Keratinocyte (primary cell): ENCODE measurements around the gene RHBDD1. TPM values are rescaled to one million over a fixed set of nuclear protein-coding genes. Genes with fewer than 3 reads are reported as not detected.

ENCODE experiments used
- DNase-seq: peaks from one replicate; pipeline ENCODE4 v3.0.0-alpha.2; 2011; ENCODE audit warnings: low read depth, missing footprints, low spot score
- FAIRE-seq: peaks from 2 replicates; lab custom pipeline; 2011; peaks lifted over from hg19 to GRCh38; lab: Jason Lieb, UNC
- H2AFZ ChIP-seq: 2 replicates; pipeline ENCODE4 v1.6.0; 2012; ENCODE audit warnings: low read length, control low read depth, inconsistent platforms; ENCODE audit not compliant: control insufficient read depth
- H3K27ac ChIP-seq: 2 replicates; pipeline ENCODE4 v1.5.1; 2011; ENCODE audit warnings: low read length; ENCODE audit not compliant: control insufficient read depth, insufficient read depth
- H3K27me3 ChIP-seq: 3 replicates; pipeline ENCODE4 v1.6.0; 2011; ENCODE audit warnings: low read length; ENCODE audit not compliant: control insufficient read depth, insufficient read depth; ENCODE audit errors: extremely low read depth
- H3K36me3 ChIP-seq, 2 experiments: 2 replicates in 1 of 2; 3 replicates in 1 of 2; pipeline ENCODE4 v1.5.1; 2011; ENCODE audit warnings: low read length in 2 of 2, mild to moderate bottlenecking in 1 of 2; ENCODE audit not compliant: control insufficient read depth in 2 of 2, insufficient read depth in 2 of 2; ENCODE audit errors: extremely low read depth in 1 of 2
- H3K4me1 ChIP-seq: 3 replicates; pipeline ENCODE4 v1.5.1; 2011; ENCODE audit warnings: low read length; ENCODE audit not compliant: control insufficient read depth, insufficient read depth; ENCODE audit errors: extremely low read depth
- H3K4me2 ChIP-seq: 3 replicates; pipeline ENCODE4 v1.6.0; 2011; ENCODE audit warnings: low read depth, low read length; ENCODE audit not compliant: control insufficient read depth, insufficient read depth; ENCODE audit errors: extremely low read depth
- H3K4me3 ChIP-seq, 3 experiments: fragments of 200-600 bp in 1 of 3; sonication (generic) in 1 of 3; 2 replicates in 2 of 3; 3 replicates in 1 of 3; pipeline ENCODE4 v1.5.1; 2011 to 2016; ENCODE audit warnings: low read length in 3 of 3, mild to moderate bottlenecking in 3 of 3, control low read depth in 2 of 3, inconsistent platforms in 1 of 3, low read depth in 1 of 3, mixed read lengths in 1 of 3, mixed run types in 1 of 3, moderate library complexity in 1 of 3; ENCODE audit not compliant: control insufficient read depth in 2 of 3, insufficient read depth in 2 of 3; ENCODE audit errors: extremely low read depth in 1 of 3
- H3K79me2 ChIP-seq: 2 replicates; pipeline ENCODE4 v1.6.0; 2012; ENCODE audit warnings: low read length; ENCODE audit not compliant: control insufficient read depth, insufficient read depth
- H3K9ac ChIP-seq: 3 replicates; pipeline ENCODE4 v1.6.0; 2011; ENCODE audit warnings: low read length; ENCODE audit not compliant: control insufficient read depth, insufficient read depth; ENCODE audit errors: extremely low read depth
- H3K9me1 ChIP-seq: 3 replicates; pipeline ENCODE4 v1.6.0; 2011; ENCODE audit warnings: low read length; ENCODE audit not compliant: control insufficient read depth, insufficient read depth; ENCODE audit errors: extremely low read depth
- H3K9me3 ChIP-seq: 2 replicates; pipeline ENCODE4 v1.5.1; 2012; ENCODE audit warnings: low read depth, low read length; ENCODE audit not compliant: control insufficient read depth
- H4K20me1 ChIP-seq: 3 replicates; pipeline ENCODE4 v1.6.0; 2011; ENCODE audit warnings: low read length; ENCODE audit not compliant: control insufficient read depth, insufficient read depth; ENCODE audit errors: extremely low read depth
- CTCF ChIP-seq, 3 experiments: IDR thresholded peaks in 1 of 3; conservative IDR thresholded peaks in 1 of 3; optimal IDR thresholded peaks in 1 of 3; 2 replicates in 2 of 3; 3 replicates in 1 of 3; pipeline versions ENCODE3 to v1.5.1; 2011; ENCODE audit warnings: low read length in 3 of 3, mild to moderate bottlenecking in 3 of 3, moderate library complexity in 2 of 3, control low read depth in 1 of 3, inconsistent platforms in 1 of 3; ENCODE audit not compliant: insufficient read depth in 2 of 3; ENCODE audit errors: extremely low read depth in 1 of 3
- EZH2 ChIP-seq: IDR thresholded peaks from one replicate; pipeline ENCODE4 v1.6.1; 2012; ENCODE audit warnings: inconsistent platforms, mild to moderate bottlenecking, low read length, moderate library complexity
- dilution Hi-C: fragments of 300-500 bp; cut with MboI; formaldehyde crosslinking; loops from one replicate; pipeline ENCODE4 v1.7.0; 2020; ENCODE audit warnings: low sequenced_read_pairs; ENCODE audit not compliant: extremely low pct_ligation_motif_present
- polyA plus RNA-seq, 5 experiments: library from polyadenylated mRNA; depleted of rRNA in 3 of 5; stranded (reverse) in 3 of 5; stranded (forward) in 1 of 5; unstranded in 1 of 5; fragments of >200 nt; gene quantifications; 1 replicate in 1 of 5; 2 replicates in 3 of 5; 3 replicates in 1 of 5; pipeline versions ENCODE4 v1.2.1 to v1.2.3, GENCODE V29; 2011 to 2012; ENCODE audit warnings: missing spikeins in 2 of 5, low read depth in 1 of 5, low replicate concordance in 1 of 5

RHBDD1 gene
- polyA plus RNA-seq, 1 donor (not counting 4 experiments of a cell fraction or from before 2014, with no cell fraction given), result 27.8 TPM

GRCh38 chr2:226799976-226800940 is 35.6 kb upstream of the RHBDD1 start:
- DNase-seq, result no peak
- no peaks in the 10 kb centered on the region for H3K27me3 ChIP-seq
- no peaks in the 10 kb centered on the region for H3K9me3 ChIP-seq
- TF ChIP-seq CTCF (optimal IDR thresholded peaks at IDR 0.05 in 1 of 3, IDR thresholded peaks at IDR 0.05 in 1 of 3, conservative IDR thresholded peaks at IDR 0.05 in 1 of 3; ENCODE audit: extremely low read depth in 1 of 3, insufficient read depth in 2 of 3, low read length in 3 of 3) (no peak), EZH2 (no peak)
- H3K27ac ChIP-seq, result peak overlapping the region; percentile 74
- peaks cover 14 to 15% of the 10 kb centered on the region in 2 experiments for H3K36me3 ChIP-seq
- dilution Hi-C loops, result loop anchor here (25.0 kb wide), 1 partner anchor 1138 kb away; no protein-coding TSS in a partner anchor
- H3K4me2 ChIP-seq, result peak overlapping the region; percentile 78
- FAIRE-seq, result no peak
- H4K20me1 ChIP-seq, result no peaks in the 10 kb centered on the region
- H3K4me3 ChIP-seq, result peak overlapping the region; percentile 39 to 90 (median 61)
- H3K4me1 ChIP-seq, result peaks cover 33% of the 10 kb centered on the region
- H2AFZ ChIP-seq, result peak overlapping the region; percentile 63
- peaks cover 41% of the 10 kb centered on the region for H3K79me2 ChIP-seq
- peak overlapping the region; percentile 74 for H3K9ac ChIP-seq
- H3K9me1 ChIP-seq, result no peaks in the 10 kb centered on the region

GRCh38 chr2:226800941-226801784 is 34.7 kb upstream of the RHBDD1 start:
- DNase-seq (no peak), FAIRE-seq (no peak)
- H3K9me1 ChIP-seq, result no peaks in the 10 kb centered on the region
- H3K36me3 ChIP-seq, result peaks cover 11 to 13% of the 10 kb centered on the region in 2 experiments
- no peak for TF ChIP-seq CTCF (optimal IDR thresholded peaks at IDR 0.05 in 1 of 3, IDR thresholded peaks at IDR 0.05 in 1 of 3, conservative IDR thresholded peaks at IDR 0.05 in 1 of 3; ENCODE audit: extremely low read depth in 1 of 3, insufficient read depth in 2 of 3, low read length in 3 of 3)
- no peak for TF ChIP-seq EZH2
- dilution Hi-C loops, result loop anchor here (25.0 kb wide), 1 partner anchor 1139 kb away; no protein-coding TSS in a partner anchor
- peaks cover 32% of the 10 kb centered on the region for H3K79me2 ChIP-seq
- H3K4me1 ChIP-seq, result peaks cover 25% of the 10 kb centered on the region
- peak overlapping the region; percentile 33 for H2AFZ ChIP-seq
- H3K4me3 ChIP-seq, result peak overlapping the region in 1 of 3 experiments; percentile 7
- peak overlapping the region; percentile 74 for H3K9ac ChIP-seq
- no peaks in the 10 kb centered on the region for H3K27me3 ChIP-seq
- H3K4me2 ChIP-seq, result peak overlapping the region; percentile 78
- no peaks in the 10 kb centered on the region for H4K20me1 ChIP-seq
- peak overlapping the region; percentile 74 for H3K27ac ChIP-seq
- no peaks in the 10 kb centered on the region for H3K9me3 ChIP-seq
